ENCODE measurements around the gene ATP6V1E1.

ATP6V1E1 gene

GRCh38 chr22:17633998-17634323 lies 5.4 kb upstream of the ATP6V1E1 start:
- H3K27ac ChIP-seq (ENCODE audit: low read depth, low read length): peak overlapping the region; percentile 39
- H3K4me1 ChIP-seq (ENCODE audit: control insufficient read depth, low read depth, low read length): no peaks in the 10 kb centered on the region
- no peak overlapping the region for H2AK5ac ChIP-seq (ENCODE audit: low read length)
- no peaks in the 10 kb centered on the region for H3K79me2 ChIP-seq (ENCODE audit: control insufficient read depth, insufficient read depth, low read length)
- no peak overlapping the region for H2BK5ac ChIP-seq (ENCODE audit: low read length)
- no peaks in the 10 kb centered on the region for H3K79me1 ChIP-seq (ENCODE audit: low read length)
- no peak overlapping the region for H3K56ac ChIP-seq (ENCODE audit: low read length)
- DNase-seq: no peak
- H3K4me3 ChIP-seq (ENCODE audit: low read length): no peak overlapping the region
- no peaks in the 10 kb centered on the region for H3K27me3 ChIP-seq (ENCODE audit: insufficient read depth, low read length, poor library complexity)
- no peak overlapping the region for H3K9ac ChIP-seq (ENCODE audit: low read length)
- no peaks in the 10 kb centered on the region for H3K36me3 ChIP-seq (ENCODE audit: control insufficient read depth, insufficient read depth, low read length)
- H4K8ac ChIP-seq (ENCODE audit: low read depth, low read length): no peak overlapping the region
- no peak overlapping the region for H3K18ac ChIP-seq (ENCODE audit: low read length)
- no peak overlapping the region for H3K4ac ChIP-seq (ENCODE audit: low read depth, low read length)
- no peak overlapping the region for H2BK15ac ChIP-seq (replicated peaks; ENCODE audit: low read depth)
- no CpG with 5 or more reads among the region's 3 CpGs for WGBS (ENCODE audit: extremely low coverage, insufficient coverage, low lambda C conversion rate)
- H2BK120ac ChIP-seq (ENCODE audit: low read depth, low read length): no peak overlapping the region
- H3K23ac ChIP-seq (ENCODE audit: low read length): no peak overlapping the region
- no peak overlapping the region for H4K5ac ChIP-seq (ENCODE audit: low read length)
- H3K4me2 ChIP-seq (ENCODE audit: low read length): no peak overlapping the region

GRCh38 chr22:17633217-17633997 lies 4.9 kb upstream of the ATP6V1E1 start:
- no peaks in the 10 kb centered on the region for H3K36me3 ChIP-seq (ENCODE audit: control insufficient read depth, insufficient read depth, low read length)
- H2BK15ac ChIP-seq (replicated peaks; ENCODE audit: low read depth): no peak overlapping the region
- peak overlapping the region; percentile 39 for H3K27ac ChIP-seq (ENCODE audit: low read depth, low read length)
- H2AK5ac ChIP-seq (ENCODE audit: low read length): no peak overlapping the region
- no peaks in the 10 kb centered on the region for H3K27me3 ChIP-seq (ENCODE audit: insufficient read depth, low read length, poor library complexity)
- no peaks in the 10 kb centered on the region for H3K4me1 ChIP-seq (ENCODE audit: control insufficient read depth, low read depth, low read length)
- H2BK120ac ChIP-seq (ENCODE audit: low read depth, low read length): no peak overlapping the region
- H3K23ac ChIP-seq (ENCODE audit: low read length): no peak overlapping the region
- H3K56ac ChIP-seq (ENCODE audit: low read length): peak overlapping the region; percentile 59
- no peak overlapping the region for H4K5ac ChIP-seq (ENCODE audit: low read length)
- no peak overlapping the region for H4K8ac ChIP-seq (ENCODE audit: low read depth, low read length)
- no peak overlapping the region for H3K9ac ChIP-seq (ENCODE audit: low read length)
- no peak overlapping the region for H3K4ac ChIP-seq (ENCODE audit: low read depth, low read length)
- peaks cover under 1% of the 10 kb centered on the region for H3K79me2 ChIP-seq (ENCODE audit: control insufficient read depth, insufficient read depth, low read length)
- DNase-seq: peak; percentile 92
- WGBS (ENCODE audit: extremely low coverage, insufficient coverage, low lambda C conversion rate): no CpG with 5 or more reads among the region's 4 CpGs
- H3K4me2 ChIP-seq (ENCODE audit: low read length): no peak overlapping the region
- no peak overlapping the region for H3K4me3 ChIP-seq (ENCODE audit: low read length)
- no peak overlapping the region for H3K18ac ChIP-seq (ENCODE audit: low read length)
- H3K79me1 ChIP-seq (ENCODE audit: low read length): peaks cover under 1% of the 10 kb centered on the region
- H2BK5ac ChIP-seq (ENCODE audit: low read length): no peak overlapping the region

GRCh38 chr22:17631076-17631565 lies 2.6 kb upstream of the ATP6V1E1 start:
- Histone ChIP-seq H3K79me2 (ENCODE audit: control insufficient read depth, insufficient read depth, low read length) (peaks cover 16% of the 10 kb centered on the region), H3K18ac (ENCODE audit: low read length) (no peak overlapping the region), H2AK5ac (ENCODE audit: low read length) (no peak overlapping the region), H3K79me1 (ENCODE audit: low read length) (peaks cover 6% of the 10 kb centered on the region), H3K23ac (ENCODE audit: low read length) (no peak overlapping the region), H3K4me3 (ENCODE audit: low read length) (no peak overlapping the region), H3K4me1 (ENCODE audit: control insufficient read depth, low read depth, low read length) (no peaks in the 10 kb centered on the region), H3K4me2 (ENCODE audit: low read length) (no peak overlapping the region), H2BK15ac (replicated peaks; ENCODE audit: low read depth) (no peak overlapping the region), H2BK120ac (ENCODE audit: low read depth, low read length) (no peak overlapping the region), H4K5ac (ENCODE audit: low read length) (no peak overlapping the region), H3K9ac (ENCODE audit: low read length) (no peak overlapping the region), H3K27ac (ENCODE audit: low read depth, low read length) (no peak overlapping the region), H2BK5ac (ENCODE audit: low read length) (no peak overlapping the region), H3K56ac (ENCODE audit: low read length) (no peak overlapping the region), H3K27me3 (ENCODE audit: insufficient read depth, low read length, poor library complexity) (no peaks in the 10 kb centered on the region), H4K8ac (ENCODE audit: low read depth, low read length) (no peak overlapping the region), H3K4ac (ENCODE audit: low read depth, low read length) (no peak overlapping the region), H3K36me3 (ENCODE audit: control insufficient read depth, insufficient read depth, low read length) (no peaks in the 10 kb centered on the region)
- WGBS (ENCODE audit: extremely low coverage, insufficient coverage, low lambda C conversion rate): no CpG with 5 or more reads among the region's 9 CpGs
- DNase-seq: no peak

GRCh38 chr22:17629641-17630040 lies 1.1 kb upstream of the ATP6V1E1 start:
- H4K8ac ChIP-seq (ENCODE audit: low read depth, low read length): no peak overlapping the region
- DNase-seq: no peak
- no peak overlapping the region for H3K4me3 ChIP-seq (ENCODE audit: low read length)

GRCh38 chr22:17629173-17629489 lies 582 bp upstream of the ATP6V1E1 start:
- Histone ChIP-seq H2BK15ac (replicated peaks; ENCODE audit: low read depth) (no peak overlapping the region), H3K27ac (ENCODE audit: low read depth, low read length) (peak overlapping the region; percentile 84), H2AK5ac (ENCODE audit: low read length) (no peak overlapping the region), H3K36me3 (ENCODE audit: control insufficient read depth, insufficient read depth, low read length) (no peaks in the 10 kb centered on the region), H2BK120ac (ENCODE audit: low read depth, low read length) (no peak overlapping the region), H3K18ac (ENCODE audit: low read length) (peak overlapping the region; percentile 40), H3K23ac (ENCODE audit: low read length) (no peak overlapping the region), H3K4me2 (ENCODE audit: low read length) (peak overlapping the region; percentile 70), H3K56ac (ENCODE audit: low read length) (peak overlapping the region; percentile 96), H2BK5ac (ENCODE audit: low read length) (no peak overlapping the region), H3K4me3 (ENCODE audit: low read length) (peak overlapping the region; percentile 91), H4K5ac (ENCODE audit: low read length) (no peak overlapping the region), H3K79me2 (ENCODE audit: control insufficient read depth, insufficient read depth, low read length) (peaks cover 16% of the 10 kb centered on the region), H3K9ac (ENCODE audit: low read length) (peak overlapping the region; percentile 96), H3K79me1 (ENCODE audit: low read length) (peaks cover 6% of the 10 kb centered on the region), H3K27me3 (ENCODE audit: insufficient read depth, low read length, poor library complexity) (no peaks in the 10 kb centered on the region), H3K4me1 (ENCODE audit: control insufficient read depth, low read depth, low read length) (no peaks in the 10 kb centered on the region), H4K8ac (ENCODE audit: low read depth, low read length) (peak overlapping the region; percentile 86), H3K4ac (ENCODE audit: low read depth, low read length) (peak overlapping the region; percentile 48)
- DNase-seq: no peak
- no CpG with 5 or more reads among the region's 1 CpG for WGBS (ENCODE audit: extremely low coverage, insufficient coverage, low lambda C conversion rate)

More at GRCh38 chr22:17629641-17630040, 1.1 kb upstream of the ATP6V1E1 start:
- H3K9ac ChIP-seq (ENCODE audit: low read length): no peak overlapping the region
- no peaks in the 10 kb centered on the region for H3K4me1 ChIP-seq (ENCODE audit: control insufficient read depth, low read depth, low read length)
- H3K27me3 ChIP-seq (ENCODE audit: insufficient read depth, low read length, poor library complexity): no peaks in the 10 kb centered on the region
- H3K4ac ChIP-seq (ENCODE audit: low read depth, low read length): no peak overlapping the region
- H3K4me2 ChIP-seq (ENCODE audit: low read length): no peak overlapping the region
- WGBS (ENCODE audit: extremely low coverage, insufficient coverage, low lambda C conversion rate): no CpG with 5 or more reads among the region's 7 CpGs
- no peaks in the 10 kb centered on the region for H3K36me3 ChIP-seq (ENCODE audit: control insufficient read depth, insufficient read depth, low read length)
- H3K79me2 ChIP-seq (ENCODE audit: control insufficient read depth, insufficient read depth, low read length): peaks cover 16% of the 10 kb centered on the region
- no peak overlapping the region for H3K23ac ChIP-seq (ENCODE audit: low read length)
- H3K18ac ChIP-seq (ENCODE audit: low read length): no peak overlapping the region
- H2BK15ac ChIP-seq (replicated peaks; ENCODE audit: low read depth): no peak overlapping the region
- H2AK5ac ChIP-seq (ENCODE audit: low read length): no peak overlapping the region
- H2BK120ac ChIP-seq (ENCODE audit: low read depth, low read length): no peak overlapping the region
- H3K79me1 ChIP-seq (ENCODE audit: low read length): peaks cover 6% of the 10 kb centered on the region
- no peak overlapping the region for H3K27ac ChIP-seq (ENCODE audit: low read depth, low read length)
- H4K5ac ChIP-seq (ENCODE audit: low read length): no peak overlapping the region
- no peak overlapping the region for H2BK5ac ChIP-seq (ENCODE audit: low read length)
- H3K56ac ChIP-seq (ENCODE audit: low read length): no peak overlapping the region

GRCh38 chr22:17627961-17628405 lies 566 bp downstream of the ATP6V1E1 start:
- Histone ChIP-seq H3K4ac (ENCODE audit: low read depth, low read length) (no peak overlapping the region), H3K79me1 (ENCODE audit: low read length) (peaks cover 8% of the 10 kb centered on the region), H2BK5ac (ENCODE audit: low read length) (no peak overlapping the region), H3K79me2 (ENCODE audit: control insufficient read depth, insufficient read depth, low read length) (peaks cover 16% of the 10 kb centered on the region), H4K8ac (ENCODE audit: low read depth, low read length) (no peak overlapping the region), H2BK15ac (replicated peaks; ENCODE audit: low read depth) (no peak overlapping the region), H4K5ac (ENCODE audit: low read length) (no peak overlapping the region), H2AK5ac (ENCODE audit: low read length) (no peak overlapping the region), H3K23ac (ENCODE audit: low read length) (no peak overlapping the region), H3K18ac (ENCODE audit: low read length) (no peak overlapping the region), H3K27ac (ENCODE audit: low read depth, low read length) (peak overlapping the region; percentile 39), H2BK120ac (ENCODE audit: low read depth, low read length) (no peak overlapping the region), H3K4me2 (ENCODE audit: low read length) (peak overlapping the region; percentile 91), H3K36me3 (ENCODE audit: control insufficient read depth, insufficient read depth, low read length) (no peaks in the 10 kb centered on the region), H3K9ac (ENCODE audit: low read length) (peak overlapping the region; percentile 98), H3K56ac (ENCODE audit: low read length) (peak overlapping the region; percentile 99), H3K27me3 (ENCODE audit: insufficient read depth, low read length, poor library complexity) (no peaks in the 10 kb centered on the region), H3K4me1 (ENCODE audit: control insufficient read depth, low read depth, low read length) (no peaks in the 10 kb centered on the region), H3K4me3 (ENCODE audit: low read length) (peak overlapping the region; percentile 98)
- WGBS (ENCODE audit: extremely low coverage, insufficient coverage, low lambda C conversion rate): no CpG with 5 or more reads among the region's 24 CpGs
- DNase-seq: peak; percentile 6
